NB4 (cell line): ENCODE results near the gene ARMC9.

Experiments used
- CTCF ChIP-seq: IDR thresholded peaks from one replicate; pipeline ENCODE4 v1.5.1; 2012; ENCODE audit warnings: low read depth, low read length
- MAX ChIP-seq: IDR thresholded peaks from 2 replicates; pipeline ENCODE4 v1.6.1; 2011; ENCODE audit warnings: low read depth, low read length
- MYC ChIP-seq: IDR thresholded peaks from 2 replicates; pipeline ENCODE4 v1.6.1; 2011; ENCODE audit warnings: low read depth, low read length
- POLR2A ChIP-seq: IDR thresholded peaks from 2 replicates; pipeline ENCODE4 v1.6.1; 2011; ENCODE audit warnings: mild to moderate bottlenecking; ENCODE audit not compliant: insufficient read length; ENCODE audit errors: extremely low read depth

GRCh38 chr2:231326404-231326803, 128.0 kb downstream of the ARMC9 start:
- TF ChIP-seq CTCF (no peak), POLR2A (no peak), MAX (no peak), MYC (no peak)
